GM18511 (cell line): ENCODE results near the gene CCL26.

Source experiments
- ATAC-seq: cut with Tn5 transposase; IDR thresholded peaks from one replicate; pipeline ENCODE4 v1.9.1; 2021; ENCODE audit warnings: mild to moderate bottlenecking, moderate library complexity; ENCODE audit not compliant: unreplicated experiment

Gene CCL26

GRCh38 chr7:75772081-75773077 lies at the start of gene CCL26:
TSS of gene CCL26 (minus strand) at chr7:75772211. CDS start at chr7:75772176, 35 bp downstream.
- ATAC-seq: no peak

GRCh38 chr7:75820688-75821087 lies 48.7 kb upstream of the CCL26 start:
- no peak for ATAC-seq

DNA sequence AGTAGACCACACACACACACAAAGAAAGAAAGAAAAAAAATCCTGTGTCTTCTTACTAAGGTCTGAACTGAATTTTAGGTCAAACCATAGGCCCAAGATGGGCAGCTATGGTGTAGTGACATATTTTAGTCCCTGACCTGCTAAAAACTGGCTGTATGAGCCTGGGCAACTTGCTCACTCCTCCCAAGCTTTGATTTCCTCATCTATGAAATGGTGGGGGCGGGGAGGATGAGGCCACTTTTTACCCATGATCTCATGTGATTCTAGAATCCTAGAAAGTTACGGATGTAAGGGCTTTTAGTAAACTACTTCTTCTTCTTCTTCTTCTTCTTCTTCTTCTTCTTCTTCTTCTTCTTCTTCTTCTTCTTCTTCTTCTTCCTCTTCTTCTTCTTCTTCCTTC lies 47.7 kb upstream of the CCL26 start:
- no peak for ATAC-seq

GRCh38 chr7:75818472-75818871 lies 46.5 kb upstream of the CCL26 start:
- no peak for ATAC-seq

GRCh38 chr7:75817116-75817515 lies 45.1 kb upstream of the CCL26 start:
- ATAC-seq: no peak

DNA sequence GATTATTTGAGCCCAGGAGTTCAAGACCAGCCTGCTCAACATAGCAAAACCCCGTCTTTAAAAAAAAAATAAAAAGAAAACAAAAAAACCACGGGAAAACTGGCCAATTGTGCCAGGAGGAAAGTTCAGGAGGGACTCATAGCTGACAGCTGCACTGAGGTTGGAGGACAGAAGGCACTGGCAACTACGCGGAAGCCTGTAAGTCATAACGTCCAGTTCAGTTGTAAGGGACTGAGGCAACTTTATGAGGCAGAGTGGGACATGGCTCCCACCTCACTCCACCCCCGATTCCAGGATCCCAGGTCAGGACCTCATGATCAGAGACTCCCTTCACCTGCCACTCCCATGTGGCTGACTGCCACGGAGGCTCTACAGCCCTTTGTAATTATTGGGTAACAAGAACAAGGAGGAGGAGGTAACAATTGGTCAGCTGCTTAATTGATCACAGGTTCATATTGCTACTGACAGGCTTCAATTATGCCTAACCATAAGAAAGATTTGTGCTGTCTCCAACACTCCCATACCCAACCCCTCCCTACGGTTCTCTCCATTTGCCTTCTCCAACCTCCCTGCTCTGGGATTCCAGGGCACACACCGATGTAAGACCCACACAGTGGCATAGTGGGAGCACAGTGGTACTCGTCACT lies 43.5 kb upstream of the CCL26 start:
- ATAC-seq: no peak

DNA sequence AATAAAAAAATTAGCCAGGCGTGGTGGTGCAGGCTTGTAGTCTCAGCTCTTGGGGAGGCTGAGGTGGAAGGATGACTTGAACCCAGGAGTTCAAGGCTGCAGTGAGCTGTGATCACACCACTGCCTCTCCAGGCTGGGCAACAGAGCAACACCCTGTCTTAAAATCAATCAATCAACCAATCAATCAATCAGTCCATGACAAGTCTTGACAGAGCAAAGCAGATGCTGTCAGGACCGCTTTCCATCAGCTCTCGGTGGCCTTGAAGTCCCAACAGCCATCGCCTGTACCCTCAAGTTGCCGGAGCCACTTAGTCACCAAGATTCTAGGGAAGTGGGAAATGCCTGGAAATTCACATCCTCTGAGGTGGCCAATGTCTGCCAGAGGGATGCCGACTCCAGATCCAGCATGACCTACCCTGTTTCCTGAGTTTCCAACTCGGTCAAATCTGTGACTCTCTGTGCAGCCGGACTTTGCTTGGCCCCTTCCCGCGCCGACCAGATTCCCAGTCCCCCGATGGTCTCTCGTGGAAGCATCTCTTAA lies 42.5 kb upstream of the CCL26 start:
- no peak for ATAC-seq

- ATAC-seq: no peak
Measured at GRCh38 chr7:75813781-75814236, 41.8 kb upstream of the CCL26 start, which contains the start of gene CCL24. TSS of gene CCL24 (minus strand) at chr7:75813806. CDS start at chr7:75813715, 91 bp downstream.

- no peak for ATAC-seq
Measured at GRCh38 chr7:75813084-75813483, 41.1 kb upstream of the CCL26 start.

DNA sequence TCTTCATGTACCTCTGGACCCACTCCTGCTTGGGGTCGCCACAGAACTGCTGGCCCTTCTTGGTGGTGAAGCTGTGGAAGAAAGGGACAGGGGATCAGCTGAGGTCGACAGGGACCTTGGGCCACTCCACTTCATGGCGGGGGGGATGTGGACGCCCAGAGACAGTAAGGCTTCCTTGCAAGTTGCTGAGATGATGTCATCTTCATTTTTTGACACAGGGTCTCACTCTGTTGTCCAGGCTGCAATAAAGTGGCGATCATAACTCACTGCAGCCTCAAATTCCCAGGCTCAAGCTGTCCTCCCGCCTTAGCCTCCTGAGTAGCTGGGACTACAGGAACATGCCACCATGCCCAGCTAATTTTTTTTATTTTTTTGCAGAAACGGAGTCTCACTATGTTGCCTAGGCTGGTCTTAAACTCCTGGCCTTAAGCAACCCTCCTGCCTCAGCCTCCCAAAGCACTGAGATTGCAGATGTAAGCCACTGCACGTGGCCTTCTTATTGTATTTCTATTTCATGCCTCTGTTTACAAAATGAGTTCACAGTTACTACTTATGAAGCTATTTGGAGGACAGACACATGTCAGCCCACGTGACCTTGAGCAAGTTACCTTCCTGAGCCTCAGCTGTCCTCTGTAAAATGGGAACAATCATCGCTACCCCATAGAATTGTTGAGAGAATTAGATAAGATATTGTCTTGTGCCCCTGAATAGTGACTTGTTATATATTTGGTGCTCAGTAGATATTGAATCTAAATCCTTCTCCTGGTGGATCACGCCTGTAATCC lies 40.1 kb upstream of the CCL26 start:
- no peak for ATAC-seq

- no peak for ATAC-seq
Measured at GRCh38 chr7:75809396-75809795, 37.4 kb upstream of the CCL26 start.

- ATAC-seq: no peak
Measured at GRCh38 chr7:75808106-75808505, 36.1 kb upstream of the CCL26 start.

- no peak for ATAC-seq
Measured at GRCh38 chr7:75807452-75807851, 35.4 kb upstream of the CCL26 start.

- no peak for ATAC-seq
Measured at GRCh38 chr7:75806560-75807307, 34.7 kb upstream of the CCL26 start.

- no peak for ATAC-seq
Measured at GRCh38 chr7:75804705-75805104, 32.7 kb upstream of the CCL26 start.

GRCh38 chr7:75804004-75804403 lies 32.0 kb upstream of the CCL26 start:
- no peak for ATAC-seq

DNA sequence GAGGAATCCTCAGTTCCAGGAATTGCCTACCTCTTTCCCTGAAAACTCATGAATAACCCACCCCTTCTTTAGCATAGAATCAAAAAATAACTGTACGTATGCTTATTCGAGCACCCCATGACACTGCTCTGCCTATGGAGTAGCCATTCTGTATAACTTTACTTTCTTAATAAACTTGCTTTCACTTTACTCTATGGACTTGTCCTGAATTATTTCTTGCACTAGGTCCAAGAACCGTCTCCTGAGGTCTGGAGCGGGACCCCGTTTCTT lies 30.5 kb upstream of the CCL26 start:
- ATAC-seq: no peak

GRCh38 chr7:75798770-75799169 lies 26.8 kb upstream of the CCL26 start:
- no peak for ATAC-seq

DNA sequence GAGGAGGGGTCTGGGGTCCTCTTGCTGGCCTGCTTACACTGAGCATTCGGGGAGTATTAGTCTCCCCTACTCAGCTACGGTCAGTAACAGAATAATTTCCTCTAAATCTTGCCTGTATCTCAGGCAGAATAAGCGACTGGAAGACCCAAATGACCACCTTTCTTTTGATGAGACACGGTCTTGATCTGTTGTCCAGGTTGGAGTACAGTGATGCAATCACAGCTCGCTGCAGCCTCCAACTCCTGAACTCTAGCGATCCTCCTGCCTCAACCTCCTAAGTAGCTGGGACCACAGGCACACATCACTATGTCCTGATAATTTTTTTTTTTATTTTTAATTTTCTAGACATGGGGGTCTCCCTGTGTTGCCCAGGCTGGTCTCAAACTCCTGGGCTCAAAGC lies 24.4 kb upstream of the CCL26 start:
- no peak for ATAC-seq

- no peak for ATAC-seq
Measured at GRCh38 chr7:75795831-75796285, 23.8 kb upstream of the CCL26 start.
